NCI-H2196 (cell line): Measurements from ENCODE around the gene LRRC59.

ENCODE experiments used
- DNase-seq: peaks from one replicate; lab custom pipeline; 2025; ENCODE audit not compliant: unreplicated experiment; lab: John Stamatoyannopoulos, UW

The LRRC59 gene

GRCh38 chr17:50363217-50364060, 33.9 kb downstream of the LRRC59 start:
- peak; percentile 75 for DNase-seq

GRCh38 chr17:50362661-50363060, 34.7 kb downstream of the LRRC59 start:
- no peak for DNase-seq

- peak; percentile 57 for DNase-seq
These were observed 35.5 kb downstream of the LRRC59 start for GRCh38 chr17:50361561-50362480.

- no peak for DNase-seq
These were observed 36.7 kb downstream of the LRRC59 start for GRCh38 chr17:50360486-50361115.

- DNase-seq = no peak
These were observed 37.3 kb downstream of the LRRC59 start for GRCh38 chr17:50359998-50360461.

GRCh38 chr17:50359005-50359699, 38.2 kb downstream of the LRRC59 start:
- peak; percentile 16 for DNase-seq

- DNase-seq = no peak
These were observed 39.1 kb downstream of the LRRC59 start for GRCh38 chr17:50358177-50358576.

- no peak for DNase-seq
These were observed 40.3 kb downstream of the LRRC59 start for GRCh38 chr17:50356892-50357510.

- no peak for DNase-seq
These were observed 40.9 kb downstream of the LRRC59 start for GRCh38 chr17:50356418-50356817.

- no peak for DNase-seq
These were observed 41.5 kb downstream of the LRRC59 start for GRCh38 chr17:50355701-50356341.

- no peak for DNase-seq
These were observed 42.0 kb downstream of the LRRC59 start for GRCh38 chr17:50355336-50355700.

GRCh38 chr17:50354776-50355175, 42.5 kb downstream of the LRRC59 start:
- no peak for DNase-seq

- DNase-seq = no peak
These were observed 43.1 kb downstream of the LRRC59 start for GRCh38 chr17:50354198-50354597.

- DNase-seq = no peak
These were observed 43.6 kb downstream of the LRRC59 start for GRCh38 chr17:50353600-50354195.

GRCh38 chr17:50352693-50353599, 44.4 kb downstream of the LRRC59 start:
- no peak for DNase-seq

GRCh38 chr17:50352072-50352692, 45.1 kb downstream of the LRRC59 start:
- DNase-seq = no peak

GRCh38 chr17:50350733-50351132, 46.6 kb downstream of the LRRC59 start:
- no peak for DNase-seq

GRCh38 chr17:50349243-50349600, 48.1 kb downstream of the LRRC59 start:
- DNase-seq = no peak
